Left ventricle myocardium inferior (tissue), 1 donor: ENCODE measurements around the gene RPL22. TPM values are rescaled to one million over a fixed set of nuclear protein-coding genes. Genes with fewer than 3 reads are reported as not detected.

ENCODE experiments used
- DNase-seq: peaks from one replicate; pipeline ENCODE4 v3.0.0-alpha.2; 2020
- H3K27ac ChIP-seq: fragments of 200-600 bp; replicated peaks from 2 replicates; pipeline ENCODE4 v1.8.0; 2021
- H3K27me3 ChIP-seq: fragments of 200-600 bp; 2 replicates; pipeline ENCODE4 v1.8.0; 2021; ENCODE audit warnings: low read depth
- H3K36me3 ChIP-seq: fragments of 200-600 bp; 2 replicates; pipeline ENCODE4 v1.8.0; 2021
- H3K4me1 ChIP-seq: fragments of 200-600 bp; 2 replicates; pipeline ENCODE4 v1.8.0; 2021
- H3K4me3 ChIP-seq: fragments of 200-600 bp; 2 replicates; pipeline ENCODE4 v1.8.0; 2021; ENCODE audit warnings: mild to moderate bottlenecking, moderate library complexity
- H3K9me3 ChIP-seq: fragments of 200-600 bp; replicated peaks from 2 replicates; pipeline ENCODE4 v1.8.0; 2021
- CTCF ChIP-seq: fragments of 200-600 bp; IDR thresholded peaks from 2 replicates; pipeline ENCODE4 v1.8.0; 2021; ENCODE audit warnings: antibody characterized with exemption, mild to moderate bottlenecking, borderline replicate concordance
- intact Hi-C: fragments of 100-400 bp; cut with micrococcal nuclease; formaldehyde crosslinking; loops from one replicate; pipeline ENCODE4 v1.11.0; 2022
- total RNA-seq: library from RNA; stranded (reverse); fragmentation: NEBNext Ultra II Directional; extraction: Animal tissue kit (Norgen Biotek cat#: 25700); gene quantifications from one replicate; pipeline ENCODE4 v1.2.1, GENCODE V29; 2021
- donor health status: DM: no; HTN: yes; CAD: no; lungs with severe emphysema.

The RPL22 gene
- total RNA-seq, 1 donor from 2014 or later: 250 TPM

- H3K27ac ChIP-seq: no peak overlapping the region
- intact Hi-C loops: loop anchor here (10.0 kb wide), 1 partner anchor 134 kb away; no protein-coding TSS in a partner anchor
- H3K4me3 ChIP-seq: no peak overlapping the region
- no peaks in the 10 kb centered on the region for H3K27me3 ChIP-seq
- no peaks in the 10 kb centered on the region for H3K9me3 ChIP-seq
- H3K4me1 ChIP-seq: no peaks in the 10 kb centered on the region
- peaks cover 75% of the 10 kb centered on the region for H3K36me3 ChIP-seq
- no peak for DNase-seq
- TF ChIP-seq CTCF: no peak
Observed at GRCh38 chr1:6188466-6188865, 10.9 kb downstream of the RPL22 start.

- no peak overlapping the region for H3K27ac ChIP-seq
- intact Hi-C loops: loop anchor here (10.0 kb wide), 1 partner anchor 131 kb away; no protein-coding TSS in a partner anchor
Observed at GRCh38 chr1:6185635-6186382, 13.6 kb downstream of the RPL22 start.

GRCh38 chr1:6185151-6185550 is 14.2 kb downstream of the RPL22 start:
- intact Hi-C loops: loop anchor here (10.0 kb wide), 1 partner anchor 130 kb away; no protein-coding TSS in a partner anchor
- DNase-seq: no peak
- Histone ChIP-seq H3K36me3 (peaks cover 45% of the 10 kb centered on the region), H3K4me1 (peaks cover 13% of the 10 kb centered on the region), H3K4me3 (no peak overlapping the region), H3K27ac (no peak overlapping the region), H3K9me3 (no peaks in the 10 kb centered on the region), H3K27me3 (peaks cover 13% of the 10 kb centered on the region)
- TF ChIP-seq CTCF: no peak

More at GRCh38 chr1:6185635-6186382, 13.6 kb downstream of the RPL22 start:
- Histone ChIP-seq H3K4me1 (peaks cover 7% of the 10 kb centered on the region), H3K36me3 (peaks cover 51% of the 10 kb centered on the region), H3K27me3 (peaks cover 6% of the 10 kb centered on the region), H3K9me3 (no peaks in the 10 kb centered on the region), H3K4me3 (no peak overlapping the region)
- TF ChIP-seq CTCF: peak; percentile 55
- DNase-seq: no peak

- Histone ChIP-seq H3K27me3 (peaks cover 21% of the 10 kb centered on the region), H3K36me3 (peaks cover 36% of the 10 kb centered on the region), H3K4me1 (peaks cover 20% of the 10 kb centered on the region), H3K9me3 (no peaks in the 10 kb centered on the region), H3K4me3 (no peak overlapping the region), H3K27ac (no peak overlapping the region)
- intact Hi-C loops: loop anchor here (10.0 kb wide), 1 partner anchor 129 kb away; no protein-coding TSS in a partner anchor
- DNase-seq: no peak
- TF ChIP-seq CTCF: no peak
Observed at GRCh38 chr1:6184083-6184783, 15.2 kb downstream of the RPL22 start.

GRCh38 chr1:6183520-6183989 is 15.8 kb downstream of the RPL22 start:
- H3K4me3 ChIP-seq: no peak overlapping the region
- H3K27ac ChIP-seq: no peak overlapping the region
- H3K36me3 ChIP-seq: peaks cover 29% of the 10 kb centered on the region
- intact Hi-C loops: loop anchor here (10.0 kb wide), 1 partner anchor 129 kb away; no protein-coding TSS in a partner anchor
- H3K9me3 ChIP-seq: no peaks in the 10 kb centered on the region
- no peak for TF ChIP-seq CTCF
- peaks cover 27% of the 10 kb centered on the region for H3K27me3 ChIP-seq
- DNase-seq: no peak
- H3K4me1 ChIP-seq: peaks cover 27% of the 10 kb centered on the region
